HG02885 (cell line): ENCODE measurements around the gene ERBB3.

Source experiments
- ATAC-seq: cut with Tn5 transposase; IDR thresholded peaks from one replicate; pipeline ENCODE4 v1.9.1; 2021; ENCODE audit warnings: mild to moderate bottlenecking; ENCODE audit not compliant: unreplicated experiment, poor library complexity

The ERBB3 gene

GRCh38 chr12:56129206-56129941 lies 49.4 kb downstream of the ERBB3 start:
- peak; percentile 36 for ATAC-seq

DNA sequence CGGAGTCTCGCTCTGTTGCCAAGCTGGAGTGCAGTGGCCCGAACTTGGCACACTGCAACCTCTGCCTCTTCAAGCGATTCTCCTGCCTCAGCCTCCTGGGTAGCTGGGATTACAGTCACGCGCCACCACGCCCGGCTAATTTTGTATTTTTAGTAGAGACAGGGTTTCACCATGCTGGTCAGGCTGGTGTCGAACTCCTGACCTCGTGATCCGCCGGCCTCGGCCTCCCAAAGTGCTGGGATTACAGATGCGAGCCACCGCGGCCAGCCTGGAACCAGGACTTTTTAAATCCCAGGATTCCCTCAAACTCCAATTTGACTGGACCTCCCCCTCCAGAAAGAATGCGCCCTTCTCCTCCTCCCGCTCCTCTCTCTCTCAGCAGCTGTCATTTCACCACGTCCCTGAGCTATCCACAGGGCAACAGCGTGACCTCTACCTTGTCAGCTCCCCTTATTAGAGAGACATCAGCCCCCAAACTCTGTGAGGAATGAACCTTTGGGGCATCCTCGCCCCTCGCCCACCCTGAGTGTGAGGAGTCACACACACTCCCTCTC lies 50.1 kb downstream of the ERBB3 start:
- no peak for ATAC-seq

GRCh38 chr12:56130876-56131275 lies 50.9 kb downstream of the ERBB3 start:
- ATAC-seq, result no peak

DNA sequence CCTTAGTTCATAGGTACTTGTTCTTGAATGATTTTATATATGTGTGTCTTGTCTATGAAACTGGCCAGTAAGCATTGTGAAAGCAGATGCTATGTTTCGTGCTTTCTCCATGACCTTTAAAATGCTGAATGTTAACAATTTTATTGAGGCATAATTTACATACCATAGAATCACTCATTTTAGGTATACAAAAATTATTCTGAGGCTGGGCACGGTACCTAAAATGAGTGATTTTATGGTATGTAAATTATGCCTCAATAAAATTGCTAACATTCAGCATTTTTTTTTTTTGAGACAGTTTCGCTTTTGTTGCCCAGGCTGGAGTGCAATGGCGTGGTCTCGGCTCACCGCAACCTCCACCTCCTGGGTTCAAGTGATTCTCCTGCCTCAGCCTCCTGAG lies 54.9 kb downstream of the ERBB3 start:
- ATAC-seq, result no peak

DNA sequence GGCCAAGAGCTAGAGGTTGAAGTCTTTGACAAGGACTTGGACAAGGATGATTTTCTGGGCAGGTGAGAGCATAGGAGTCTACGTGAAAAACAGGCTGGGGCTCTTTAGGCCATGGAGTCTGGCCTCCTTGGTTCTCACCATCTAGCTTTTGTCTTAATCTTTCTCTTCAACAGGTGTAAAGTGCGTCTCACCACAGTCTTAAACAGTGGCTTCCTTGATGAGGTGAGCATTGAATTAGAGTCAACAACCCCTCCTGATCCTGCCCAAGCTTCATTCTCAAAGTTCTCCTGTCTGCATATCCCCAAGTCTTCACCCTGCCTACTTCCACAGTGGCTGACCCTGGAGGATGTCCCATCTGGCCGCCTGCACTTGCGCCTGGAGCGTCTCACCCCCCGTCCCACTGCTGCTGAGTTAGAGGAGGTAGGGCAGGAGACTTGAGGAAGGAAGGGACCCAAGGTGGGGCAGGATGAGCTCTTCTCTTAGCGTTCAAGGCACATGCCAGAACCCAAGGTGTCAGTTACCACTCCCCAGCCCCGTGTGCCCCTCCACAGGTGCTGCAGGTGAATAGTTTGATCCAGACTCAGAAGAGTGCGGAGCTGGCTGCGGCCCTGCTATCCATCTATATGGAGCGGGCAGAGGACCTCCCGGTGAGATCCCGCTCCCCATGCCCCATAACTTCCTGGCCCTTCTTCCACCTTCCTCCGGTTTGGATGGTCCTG lies 58.0 kb downstream of the ERBB3 start:
- no peak for ATAC-seq

DNA sequence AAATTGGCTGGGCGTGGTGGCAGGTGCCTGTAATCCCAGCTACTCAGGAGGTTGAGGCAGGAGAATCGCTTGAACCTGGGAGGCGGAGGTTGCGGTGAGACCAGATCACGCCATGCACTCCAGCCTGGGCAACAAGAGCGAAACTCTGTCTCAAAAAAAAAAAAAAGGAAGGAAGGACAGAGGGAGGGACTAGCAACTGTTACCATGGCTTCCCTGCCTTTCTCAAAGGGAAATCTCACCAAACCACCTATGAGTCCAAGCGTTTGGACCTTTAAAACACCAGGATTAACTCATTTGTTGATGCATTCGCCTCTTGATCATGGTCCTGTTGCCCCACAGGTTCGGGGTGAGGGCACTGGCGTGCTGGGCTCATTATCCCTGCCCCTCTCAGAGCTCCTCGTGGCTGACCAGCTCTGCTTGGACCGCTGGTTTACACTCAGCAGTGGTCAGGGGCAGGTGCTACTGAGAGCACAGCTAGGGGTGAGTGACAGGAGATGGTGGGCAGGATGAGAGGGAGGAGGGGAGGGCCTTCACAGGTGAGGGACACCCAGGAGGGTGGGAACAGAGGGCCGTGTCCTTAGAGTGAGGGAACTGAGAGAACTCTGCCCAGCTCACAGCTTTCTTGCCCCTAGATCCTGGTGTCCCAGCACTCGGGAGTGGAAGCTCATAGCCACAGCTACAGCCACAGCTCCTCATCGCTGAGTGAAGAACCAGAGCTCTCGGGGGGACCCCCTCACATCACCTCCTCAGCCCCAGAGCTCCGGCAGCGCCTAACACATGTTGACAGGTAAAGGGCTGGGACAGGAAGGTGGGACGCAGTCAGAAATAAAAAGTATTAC lies 62.2 kb downstream of the ERBB3 start:
- no peak for ATAC-seq

DNA sequence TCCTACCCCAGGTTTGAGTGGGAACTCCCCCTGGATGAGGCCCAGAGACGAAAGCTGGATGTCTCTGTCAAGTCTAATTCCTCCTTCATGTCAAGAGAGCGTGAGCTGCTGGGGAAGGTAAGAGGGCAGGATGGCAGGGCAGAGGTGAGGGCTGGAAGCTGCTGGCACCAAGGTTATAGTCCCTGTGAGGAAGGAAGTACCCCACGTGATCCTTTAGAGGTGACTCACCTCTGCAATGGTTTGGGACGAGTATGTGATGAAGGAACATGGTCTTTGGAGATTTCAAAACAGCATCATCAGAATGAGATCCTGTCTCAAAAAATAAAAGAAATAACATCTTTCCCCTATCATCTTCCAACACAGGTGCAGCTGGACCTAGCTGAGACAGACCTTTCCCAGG lies 63.3 kb downstream of the ERBB3 start:
- no peak for ATAC-seq

- no peak for ATAC-seq
These were observed 63.9 kb downstream of the ERBB3 start for GRCh38 chr12:56143870-56144269.

GRCh38 chr12:56145217-56145616 lies 65.3 kb downstream of the ERBB3 start:
- ATAC-seq, result no peak

DNA sequence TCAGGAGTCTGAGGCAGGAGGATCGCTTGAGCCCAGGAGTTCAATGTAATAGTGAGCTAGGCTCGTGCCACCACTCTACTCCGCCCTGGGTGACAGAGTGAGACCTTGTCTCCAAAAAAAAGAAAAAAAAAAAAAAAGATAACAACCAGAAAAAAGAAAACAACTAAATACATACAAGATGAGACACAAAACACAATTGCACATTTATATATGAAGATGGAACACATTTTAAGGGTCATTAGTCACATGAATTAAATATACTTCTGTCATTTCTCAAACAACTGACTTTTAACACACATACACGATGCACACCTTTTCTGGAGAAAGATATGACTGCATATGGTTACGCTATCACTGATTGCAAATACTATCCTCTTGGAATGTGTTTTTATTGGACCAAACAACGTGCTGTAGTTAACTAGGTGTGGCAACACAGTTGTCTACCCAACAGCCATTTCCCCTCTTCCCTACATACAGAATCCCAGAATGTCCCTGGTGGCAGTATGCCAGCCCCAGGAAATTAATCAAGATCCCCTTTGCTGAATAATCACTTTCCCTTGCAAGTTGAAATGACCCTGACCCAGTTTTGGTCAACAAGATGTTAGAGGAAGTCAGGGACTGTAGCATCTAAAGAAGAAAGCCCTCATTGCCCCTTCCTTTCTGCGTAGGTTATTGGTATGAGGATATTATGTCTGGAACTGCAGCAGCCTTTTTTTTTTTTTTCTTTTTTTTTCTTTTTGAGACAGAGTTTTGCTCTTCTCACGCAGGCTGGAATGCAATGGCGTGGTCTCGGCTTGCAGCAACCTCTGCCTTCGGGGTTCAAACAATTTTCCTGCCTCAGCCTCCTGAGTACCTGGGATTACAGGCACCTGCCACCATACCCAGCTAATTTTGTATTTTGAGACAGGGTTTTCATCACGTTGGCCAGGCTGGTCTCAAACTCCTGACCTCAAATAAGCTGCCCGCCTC lies 66.8 kb downstream of the ERBB3 start:
- no peak for ATAC-seq

DNA sequence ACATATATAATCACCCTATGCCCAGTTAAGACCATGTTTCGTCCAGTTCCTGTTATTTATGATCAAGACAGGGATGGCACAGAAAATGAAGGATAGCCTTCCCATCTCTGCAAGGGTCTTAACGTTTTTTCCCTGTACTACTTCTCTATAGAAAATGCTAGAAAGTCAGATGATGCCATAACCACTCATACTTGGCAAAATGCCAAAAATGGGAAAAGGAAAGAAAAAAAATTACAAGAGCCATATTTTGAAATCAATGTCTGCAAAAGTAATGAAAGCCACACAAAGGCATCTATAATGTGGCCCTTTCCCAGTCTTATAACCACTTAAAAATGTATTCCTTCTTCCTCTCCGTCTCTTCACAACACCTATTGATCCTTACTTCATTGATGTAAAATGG lies 70.6 kb downstream of the ERBB3 start:
- no peak for ATAC-seq

- ATAC-seq, result peak; percentile 62
These were observed 71.7 kb downstream of the ERBB3 start for GRCh38 chr12:56151672-56152131.

- ATAC-seq, result peak; percentile 91
These were observed 72.3 kb downstream of the ERBB3 start, which contains the start of gene MYL6B for GRCh38 chr12:56152132-56152755. MYL6B (plus strand) TSS chr12:56152587; CDS start chr12:56153919, 1,332 bp downstream.
